ENCODE results near the gene TRIM2. TPM values are rescaled to one million over a fixed set of nuclear protein-coding genes. Genes with fewer than 3 reads are reported as not detected.
A peak's percentile ranks its signal among the peaks of the same experiment; 100 is the strongest.

TRIM2 gene
- total RNA-seq, 1 donor from 2014 or later, result 146 TPM

- DNase-seq (ENCODE audit: low spot score), result no peak
Measured at GRCh38 chr4:153248641-153249198, 44.5 kb downstream of the TRIM2 start.

- DNase-seq (ENCODE audit: low spot score), result peak; percentile 70
Measured at GRCh38 chr4:153249199-153250041, 45.2 kb downstream of the TRIM2 start.

- DNase-seq (ENCODE audit: low spot score), result no peak
Measured at GRCh38 chr4:153252122-153252521, 47.9 kb downstream of the TRIM2 start.

GRCh38 chr4:153255233-153255632 lies 51.0 kb downstream of the TRIM2 start:
- DNase-seq (ENCODE audit: low spot score), result no peak

GRCh38 chr4:153257151-153257620 lies 52.9 kb downstream of the TRIM2 start:
- DNase-seq (ENCODE audit: low spot score), result no peak

- DNase-seq (ENCODE audit: low spot score), result no peak
Measured at GRCh38 chr4:153257991-153258390, 53.7 kb downstream of the TRIM2 start.

GRCh38 chr4:153258750-153259149 lies 54.5 kb downstream of the TRIM2 start:
- DNase-seq (ENCODE audit: low spot score), result no peak

GRCh38 chr4:153259661-153260060 lies 55.4 kb downstream of the TRIM2 start:
- DNase-seq (ENCODE audit: low spot score), result no peak

GRCh38 chr4:153260132-153260531 lies 55.9 kb downstream of the TRIM2 start:
- DNase-seq (ENCODE audit: low spot score), result no peak

- no peak for DNase-seq (ENCODE audit: low spot score)
Measured at GRCh38 chr4:153260553-153261300, 56.5 kb downstream of the TRIM2 start.

GRCh38 chr4:153261461-153261860 lies 57.2 kb downstream of the TRIM2 start:
- no peak for DNase-seq (ENCODE audit: low spot score)

GRCh38 chr4:153261914-153262313 lies 57.7 kb downstream of the TRIM2 start:
- DNase-seq (ENCODE audit: low spot score), result no peak

GRCh38 chr4:153265306-153266047 lies 61.2 kb downstream of the TRIM2 start:
- DNase-seq (ENCODE audit: low spot score), result no peak

- no peak for DNase-seq (ENCODE audit: low spot score)
Measured at GRCh38 chr4:153266988-153267387, 62.7 kb downstream of the TRIM2 start.

GRCh38 chr4:153267890-153268289 lies 63.6 kb downstream of the TRIM2 start:
- no peak for DNase-seq (ENCODE audit: low spot score)

GRCh38 chr4:153268295-153268694 lies 64.1 kb downstream of the TRIM2 start:
- no peak for DNase-seq (ENCODE audit: low spot score)

- DNase-seq (ENCODE audit: low spot score), result no peak
Measured at GRCh38 chr4:153269218-153269990, 65.2 kb downstream of the TRIM2 start.

GRCh38 chr4:153270361-153270760 lies 66.1 kb downstream of the TRIM2 start:
- DNase-seq (ENCODE audit: low spot score), result no peak

GRCh38 chr4:153271820-153272219 lies 67.6 kb downstream of the TRIM2 start:
- no peak for DNase-seq (ENCODE audit: low spot score)

GRCh38 chr4:153273751-153274150 lies 69.5 kb downstream of the TRIM2 start:
- no peak for DNase-seq (ENCODE audit: low spot score)

- DNase-seq (ENCODE audit: low spot score), result peak; percentile 70
Measured at GRCh38 chr4:153274967-153275366, 70.7 kb downstream of the TRIM2 start.

All from mucosa of gallbladder (tissue), 1 donor.